ENCODE data around the gene CDH23. TPM values are rescaled to one million over a fixed set of nuclear protein-coding genes. Genes with fewer than 3 reads are reported as not detected.

Gene CDH23
- total RNA-seq, 1 experiment from 2014 or later = 2.9 TPM

GRCh38 chr10:71679425-71679824 lies 282.7 kb downstream of the CDH23 start:
- ATAC-seq (no peak), DNase-seq (ENCODE audit: low spot score) (no peak)
- TF ChIP-seq, protein P1, sequence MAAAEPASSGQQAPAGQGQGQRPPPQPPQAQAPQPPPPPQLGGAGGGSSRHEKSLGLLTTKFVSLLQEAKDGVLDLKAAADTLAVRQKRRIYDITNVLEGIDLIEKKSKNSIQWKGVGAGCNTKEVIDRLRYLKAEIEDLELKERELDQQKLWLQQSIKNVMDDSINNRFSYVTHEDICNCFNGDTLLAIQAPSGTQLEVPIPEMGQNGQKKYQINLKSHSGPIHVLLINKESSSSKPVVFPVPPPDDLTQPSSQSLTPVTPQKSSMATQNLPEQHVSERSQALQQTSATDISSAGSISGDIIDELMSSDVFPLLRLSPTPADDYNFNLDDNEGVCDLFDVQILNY (CRISPR knock-in tag; IDR thresholded peaks at IDR 0.05) = no peak
- no peak for TF ChIP-seq NR2C2 (CRISPR knock-in tag; IDR thresholded peaks at IDR 0.05)
- no peak for TF ChIP-seq ZNF416 (CRISPR knock-in tag; IDR thresholded peaks at IDR 0.05)
- TF ChIP-seq HMGA2 (CRISPR knock-in tag; IDR thresholded peaks at IDR 0.05) = no peak
- TF ChIP-seq CBFB (CRISPR knock-in tag; IDR thresholded peaks at IDR 0.05; ENCODE audit: low read depth) = no peak
- TF ChIP-seq, protein P2, sequence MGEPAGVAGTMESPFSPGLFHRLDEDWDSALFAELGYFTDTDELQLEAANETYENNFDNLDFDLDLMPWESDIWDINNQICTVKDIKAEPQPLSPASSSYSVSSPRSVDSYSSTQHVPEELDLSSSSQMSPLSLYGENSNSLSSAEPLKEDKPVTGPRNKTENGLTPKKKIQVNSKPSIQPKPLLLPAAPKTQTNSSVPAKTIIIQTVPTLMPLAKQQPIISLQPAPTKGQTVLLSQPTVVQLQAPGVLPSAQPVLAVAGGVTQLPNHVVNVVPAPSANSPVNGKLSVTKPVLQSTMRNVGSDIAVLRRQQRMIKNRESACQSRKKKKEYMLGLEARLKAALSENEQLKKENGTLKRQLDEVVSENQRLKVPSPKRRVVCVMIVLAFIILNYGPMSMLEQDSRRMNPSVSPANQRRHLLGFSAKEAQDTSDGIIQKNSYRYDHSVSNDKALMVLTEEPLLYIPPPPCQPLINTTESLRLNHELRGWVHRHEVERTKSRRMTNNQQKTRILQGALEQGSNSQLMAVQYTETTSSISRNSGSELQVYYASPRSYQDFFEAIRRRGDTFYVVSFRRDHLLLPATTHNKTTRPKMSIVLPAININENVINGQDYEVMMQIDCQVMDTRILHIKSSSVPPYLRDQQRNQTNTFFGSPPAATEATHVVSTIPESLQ (CRISPR knock-in tag; IDR thresholded peaks at IDR 0.05) = no peak
- no peak for TF ChIP-seq ATF1 (CRISPR knock-in tag; IDR thresholded peaks at IDR 0.05)
- TF ChIP-seq ETV6 (CRISPR knock-in tag; IDR thresholded peaks at IDR 0.05) = no peak
- H3K36me3 Mint-ChIP-seq = no peaks in the 10 kb centered on the region
- peaks cover 4% of the 10 kb centered on the region for H3K4me1 Mint-ChIP-seq
- ChIA-PET POLR2A (no interaction called here), CTCF (interaction anchor here (1.6 to 2.7 kb wide), 4 partner anchors 12 to 34 kb away, joined by 3 to 21 read pairs (median 6); no protein-coding TSS in a partner anchor)
- H3K9me3 Mint-ChIP-seq = no peaks in the 10 kb centered on the region
- H3K27me3 Mint-ChIP-seq (ENCODE audit: low read depth) = no peaks in the 10 kb centered on the region; the same call in 1 of the 2 replicates
- no peak overlapping the region for H3K4me3 Mint-ChIP-seq
- no peak overlapping the region for H3K27ac Mint-ChIP-seq

DNA sequence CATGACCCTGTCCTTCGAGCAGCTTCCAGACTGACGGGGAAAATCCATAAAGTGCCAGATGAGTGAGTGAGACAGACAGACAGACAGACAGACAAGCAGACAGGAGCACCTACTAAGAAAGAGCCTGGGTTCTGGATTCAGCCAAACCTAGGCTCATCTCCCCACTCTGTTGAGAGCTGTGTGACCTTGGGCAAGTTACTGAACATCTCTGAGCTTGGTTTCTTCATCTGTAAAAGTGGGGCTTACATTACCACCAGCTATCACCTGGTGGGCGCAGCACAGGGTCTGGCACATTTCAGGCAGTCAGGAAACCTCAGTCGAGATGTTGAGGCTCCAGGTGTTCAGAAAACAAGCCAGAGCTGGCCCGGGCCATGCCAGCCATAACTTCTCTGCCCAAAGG lies 285.3 kb downstream of the CDH23 start:
- no peaks in the 10 kb centered on the region for H3K9me3 Mint-ChIP-seq

DNA sequence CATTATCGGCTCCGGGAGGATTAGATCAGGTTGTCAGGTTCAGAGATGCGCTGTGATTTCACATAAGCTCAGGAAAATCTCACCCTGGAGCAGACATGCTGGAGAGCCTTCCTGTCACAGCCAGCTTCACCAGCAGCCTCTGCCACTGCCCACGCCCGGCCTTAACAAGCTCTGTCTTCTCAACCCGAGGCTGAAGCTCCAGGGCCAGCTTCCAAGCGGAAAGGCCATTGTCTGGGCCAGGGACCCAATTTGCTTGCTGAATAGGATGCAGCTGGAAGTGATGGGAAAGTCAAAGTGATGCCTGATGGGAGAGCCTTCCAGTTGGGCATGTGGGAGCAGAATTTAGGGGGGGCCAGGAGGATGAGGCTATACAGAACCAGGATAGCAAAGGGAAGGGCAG lies 286.6 kb downstream of the CDH23 start:
- H3K4me3 Mint-ChIP-seq = no peak overlapping the region
- DNase-seq (ENCODE audit: low spot score) (no peak), ATAC-seq (no peak)
- H3K27ac Mint-ChIP-seq = no peak overlapping the region
- peaks cover 29% of the 10 kb centered on the region for H3K4me1 Mint-ChIP-seq
- peaks cover 4% of the 10 kb centered on the region for H3K9me3 Mint-ChIP-seq
- ChIA-PET POLR2A (no interaction called here), CTCF (interaction anchor here (0.7 to 1.3 kb wide), 4 partner anchors 13 to 112 kb away, joined by 3 to 9 read pairs (median 3); no protein-coding TSS in a partner anchor)
- no peaks in the 10 kb centered on the region; the same call in 1 of the 2 replicates for H3K27me3 Mint-ChIP-seq (ENCODE audit: low read depth)
- H3K36me3 Mint-ChIP-seq = peaks cover 6% of the 10 kb centered on the region
- TF ChIP-seq STAT6 (CRISPR knock-in tag; conservative IDR thresholded peaks at IDR 0.05; ENCODE audit: low read depth) (no peak), OVOL2 (CRISPR knock-in tag; IDR thresholded peaks at IDR 0.05; ENCODE audit: borderline replicate concordance) (no peak)
- TF ChIP-seq, protein P3, sequence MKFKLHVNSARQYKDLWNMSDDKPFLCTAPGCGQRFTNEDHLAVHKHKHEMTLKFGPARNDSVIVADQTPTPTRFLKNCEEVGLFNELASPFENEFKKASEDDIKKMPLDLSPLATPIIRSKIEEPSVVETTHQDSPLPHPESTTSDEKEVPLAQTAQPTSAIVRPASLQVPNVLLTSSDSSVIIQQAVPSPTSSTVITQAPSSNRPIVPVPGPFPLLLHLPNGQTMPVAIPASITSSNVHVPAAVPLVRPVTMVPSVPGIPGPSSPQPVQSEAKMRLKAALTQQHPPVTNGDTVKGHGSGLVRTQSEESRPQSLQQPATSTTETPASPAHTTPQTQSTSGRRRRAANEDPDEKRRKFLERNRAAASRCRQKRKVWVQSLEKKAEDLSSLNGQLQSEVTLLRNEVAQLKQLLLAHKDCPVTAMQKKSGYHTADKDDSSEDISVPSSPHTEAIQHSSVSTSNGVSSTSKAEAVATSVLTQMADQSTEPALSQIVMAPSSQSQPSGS (CRISPR knock-in tag; IDR thresholded peaks at IDR 0.05; ENCODE audit: borderline replicate concordance, low read depth) = no peak
- TF ChIP-seq, protein P4, sequence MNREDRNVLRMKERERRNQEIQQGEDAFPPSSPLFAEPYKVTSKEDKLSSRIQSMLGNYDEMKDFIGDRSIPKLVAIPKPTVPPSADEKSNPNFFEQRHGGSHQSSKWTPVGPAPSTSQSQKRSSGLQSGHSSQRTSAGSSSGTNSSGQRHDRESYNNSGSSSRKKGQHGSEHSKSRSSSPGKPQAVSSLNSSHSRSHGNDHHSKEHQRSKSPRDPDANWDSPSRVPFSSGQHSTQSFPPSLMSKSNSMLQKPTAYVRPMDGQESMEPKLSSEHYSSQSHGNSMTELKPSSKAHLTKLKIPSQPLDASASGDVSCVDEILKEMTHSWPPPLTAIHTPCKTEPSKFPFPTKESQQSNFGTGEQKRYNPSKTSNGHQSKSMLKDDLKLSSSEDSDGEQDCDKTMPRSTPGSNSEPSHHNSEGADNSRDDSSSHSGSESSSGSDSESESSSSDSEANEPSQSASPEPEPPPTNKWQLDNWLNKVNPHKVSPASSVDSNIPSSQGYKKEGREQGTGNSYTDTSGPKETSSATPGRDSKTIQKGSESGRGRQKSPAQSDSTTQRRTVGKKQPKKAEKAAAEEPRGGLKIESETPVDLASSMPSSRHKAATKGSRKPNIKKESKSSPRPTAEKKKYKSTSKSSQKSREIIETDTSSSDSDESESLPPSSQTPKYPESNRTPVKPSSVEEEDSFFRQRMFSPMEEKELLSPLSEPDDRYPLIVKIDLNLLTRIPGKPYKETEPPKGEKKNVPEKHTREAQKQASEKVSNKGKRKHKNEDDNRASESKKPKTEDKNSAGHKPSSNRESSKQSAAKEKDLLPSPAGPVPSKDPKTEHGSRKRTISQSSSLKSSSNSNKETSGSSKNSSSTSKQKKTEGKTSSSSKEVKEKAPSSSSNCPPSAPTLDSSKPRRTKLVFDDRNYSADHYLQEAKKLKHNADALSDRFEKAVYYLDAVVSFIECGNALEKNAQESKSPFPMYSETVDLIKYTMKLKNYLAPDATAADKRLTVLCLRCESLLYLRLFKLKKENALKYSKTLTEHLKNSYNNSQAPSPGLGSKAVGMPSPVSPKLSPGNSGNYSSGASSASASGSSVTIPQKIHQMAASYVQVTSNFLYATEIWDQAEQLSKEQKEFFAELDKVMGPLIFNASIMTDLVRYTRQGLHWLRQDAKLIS (CRISPR knock-in tag; IDR thresholded peaks at IDR 0.05; ENCODE audit: borderline replicate concordance) = no peak

More for the DNA sequence above, 285.3 kb downstream of the CDH23 start:
- DNase-seq (ENCODE audit: low spot score) (no peak), ATAC-seq (no peak)
- Mint-ChIP-seq H3K4me3 (no peak overlapping the region), H3K36me3 (no peaks in the 10 kb centered on the region), H3K27ac (no peak overlapping the region), H3K4me1 (peaks cover 29% of the 10 kb centered on the region), H3K27me3 (ENCODE audit: low read depth) (no peaks in the 10 kb centered on the region; the same call in 1 of the 2 replicates)
- TF ChIP-seq, protein P1 (CRISPR knock-in tag; IDR thresholded peaks at IDR 0.05) = no peak
- TF ChIP-seq JAZF1 (CRISPR knock-in tag; IDR thresholded peaks at IDR 0.05) (no peak), MXD4 (CRISPR knock-in tag; IDR thresholded peaks at IDR 0.05; ENCODE audit: borderline replicate concordance) (no peak), SOX15 (CRISPR knock-in tag; IDR thresholded peaks at IDR 0.05) (no peak), FOXK1 (CRISPR knock-in tag; IDR thresholded peaks at IDR 0.05) (no peak)
- TF ChIP-seq, protein P5, sequence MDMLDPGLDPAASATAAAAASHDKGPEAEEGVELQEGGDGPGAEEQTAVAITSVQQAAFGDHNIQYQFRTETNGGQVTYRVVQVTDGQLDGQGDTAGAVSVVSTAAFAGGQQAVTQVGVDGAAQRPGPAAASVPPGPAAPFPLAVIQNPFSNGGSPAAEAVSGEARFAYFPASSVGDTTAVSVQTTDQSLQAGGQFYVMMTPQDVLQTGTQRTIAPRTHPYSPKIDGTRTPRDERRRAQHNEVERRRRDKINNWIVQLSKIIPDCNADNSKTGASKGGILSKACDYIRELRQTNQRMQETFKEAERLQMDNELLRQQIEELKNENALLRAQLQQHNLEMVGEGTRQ (CRISPR knock-in tag; IDR thresholded peaks at IDR 0.05) = no peak
- TF ChIP-seq, protein P3 (CRISPR knock-in tag; IDR thresholded peaks at IDR 0.05; ENCODE audit: borderline replicate concordance, low read depth) = no peak
- ChIA-PET CTCF (interaction anchor here (1.0 kb wide), 1 partner anchor 15 kb away, joined by 5 read pairs; no protein-coding TSS in a partner anchor), POLR2A (no interaction called here)

Data from WTC11 (cell line).